IMR-90 (cell line): Measurements from ENCODE around the gene PLA2G4D. TPM values are rescaled to one million over a fixed set of nuclear protein-coding genes. Genes with fewer than 3 reads are reported as not detected.

Experiments
- ATAC-seq: fragments of 200-7000 bp; cut with Tn5 transposase; 2 replicates; pipeline ENCODE4 v1.9.1; 2020; ENCODE audit warnings: low read depth, mild to moderate bottlenecking, moderate library complexity
- BruUV-seq: library from RNA; stranded (reverse); fragments of 400-500 nt; replicated peaks from 2 replicates; lab custom pipeline; 2021; lab: Mats Ljungman, UMichigan
- CTCF ChIA-PET: fragments of 300-600 bp; formaldehyde crosslinking; extraction: SDS; loops from one replicate; lab custom pipeline; 2021; ENCODE audit warnings: antibody characterized with exemption; lab: Yijun Ruan, JAX
- POLR2A ChIA-PET: fragments of 300-600 bp; sonication (Branson Sonifier 250); formaldehyde crosslinking; loops from one replicate; lab custom pipeline; 2022; ENCODE audit warnings: antibody characterized with exemption; ENCODE audit not compliant: unreplicated experiment; lab: Charles Lee
- DNase-seq: peaks from one replicate; pipeline ENCODE4 v3.0.0; 2013
- H2AFZ ChIP-seq: replicated peaks from 2 replicates; pipeline ENCODE3; 2013; ENCODE audit warnings: low read length, mild to moderate bottlenecking; ENCODE audit not compliant: poor library complexity
- H2AK5ac ChIP-seq: 2 replicates; pipeline ENCODE4 v1.6.1; 2013; ENCODE audit warnings: low read depth, low read length, inconsistent platforms
- H2AK9ac ChIP-seq: replicated peaks from 2 replicates; pipeline ENCODE3; 2013; ENCODE audit warnings: mild to moderate bottlenecking, low read depth, low read length, moderate library complexity; ENCODE audit not compliant: poor library complexity
- H2BK120ac ChIP-seq: 2 replicates; pipeline ENCODE4 v1.6.1; 2013; ENCODE audit warnings: low read depth, low read length, inconsistent platforms
- H2BK15ac ChIP-seq: 3 replicates; pipeline ENCODE4 v1.6.1; 2013; ENCODE audit warnings: low read depth, low read length, inconsistent platforms
- H2BK20ac ChIP-seq: 2 replicates; pipeline ENCODE4 v1.6.1; 2013; ENCODE audit warnings: low read depth, mild to moderate bottlenecking, inconsistent platforms, low read length, moderate library complexity
- H2BK5ac ChIP-seq: 2 replicates; pipeline ENCODE4 v1.6.1; 2013; ENCODE audit warnings: mild to moderate bottlenecking, low read depth, low read length, inconsistent platforms; ENCODE audit not compliant: poor library complexity, severe bottlenecking
- H3K14ac ChIP-seq: replicated peaks from 2 replicates; pipeline ENCODE4 v1.6.1; 2013; ENCODE audit warnings: low read depth, low read length, inconsistent platforms
- H3K18ac ChIP-seq: 2 replicates; pipeline ENCODE4 v1.6.1; 2013; ENCODE audit warnings: low read depth, low read length, control low read depth
- H3K23ac ChIP-seq: 2 replicates; pipeline ENCODE4 v1.6.1; 2013; ENCODE audit warnings: low read depth, low read length, inconsistent platforms
- H3K27ac ChIP-seq: 2 replicates; pipeline ENCODE4 v1.5.1; 2013; ENCODE audit warnings: mild to moderate bottlenecking, control low read depth, low read length; ENCODE audit not compliant: insufficient read depth
- H3K27me3 ChIP-seq: 2 replicates; pipeline ENCODE4 v1.6.1; 2013; ENCODE audit warnings: low read length; ENCODE audit not compliant: control insufficient read depth, insufficient read depth
- H3K36me3 ChIP-seq: 2 replicates; pipeline ENCODE4 v1.6.1; 2013; ENCODE audit warnings: low read length, mixed read lengths; ENCODE audit not compliant: control insufficient read depth, insufficient read depth
- H3K4ac ChIP-seq: 2 replicates; pipeline ENCODE4 v1.6.1; 2013; ENCODE audit warnings: low read depth, low read length, inconsistent platforms
- H3K4me1 ChIP-seq: 2 replicates; pipeline ENCODE4 v1.6.1; 2013; ENCODE audit warnings: low read length, mixed read lengths; ENCODE audit not compliant: control insufficient read depth, insufficient read depth
- H3K4me2 ChIP-seq: 2 replicates; pipeline ENCODE4 v1.6.1; 2013; ENCODE audit warnings: low read depth, mild to moderate bottlenecking, control low read depth, low read length, moderate library complexity
- H3K4me3 ChIP-seq: 2 replicates; pipeline ENCODE4 v1.5.1; 2013; ENCODE audit warnings: low read depth, mild to moderate bottlenecking, control low read depth, low read length, moderate library complexity; ENCODE audit not compliant: insufficient read depth
- H3K56ac ChIP-seq: 2 replicates; pipeline ENCODE4 v1.6.1; 2013; ENCODE audit warnings: low read length, inconsistent platforms; ENCODE audit not compliant: insufficient read depth; ENCODE audit errors: extremely low read depth
- H3K79me1 ChIP-seq, 2 experiments: 2 replicates each; pipeline ENCODE4 v1.6.1; 2013; ENCODE audit warnings: low read length in 2 of 2, inconsistent platforms in 1 of 2, low read depth in 1 of 2
- H3K9ac ChIP-seq: 2 replicates; pipeline ENCODE4 v1.6.1; 2013; ENCODE audit warnings: low read depth, low read length, control low read depth
- H3K9me1 ChIP-seq: 2 replicates; pipeline ENCODE4 v1.6.1; 2013; ENCODE audit warnings: low read length, inconsistent platforms; ENCODE audit not compliant: insufficient read depth
- H3K9me3 ChIP-seq: 2 replicates; pipeline ENCODE4 v1.6.1; 2013; ENCODE audit warnings: low read length; ENCODE audit not compliant: control insufficient read depth, insufficient read depth
- H4K20me1 ChIP-seq: 2 replicates; pipeline ENCODE4 v1.6.1; 2013; ENCODE audit warnings: low read length, inconsistent platforms; ENCODE audit not compliant: insufficient read depth
- H4K5ac ChIP-seq: 2 replicates; pipeline ENCODE4 v1.6.1; 2013; ENCODE audit warnings: mild to moderate bottlenecking, low read depth, low read length, control low read depth
- H4K8ac ChIP-seq, 2 experiments: 2 replicates each; pipeline ENCODE4 v1.6.1; 2013; ENCODE audit warnings: low read depth in 2 of 2, low read length in 2 of 2, control low read depth in 1 of 2, inconsistent platforms in 1 of 2
- H4K91ac ChIP-seq: 2 replicates; pipeline ENCODE4 v1.6.1; 2013; ENCODE audit warnings: low read depth, low read length, inconsistent platforms; ENCODE audit not compliant: insufficient read depth
- CEBPB ChIP-seq: IDR thresholded peaks from 2 replicates; pipeline ENCODE4 v1.6.1; 2012; ENCODE audit warnings: low read depth, low read length, improper control_type of control experiment
- CHD1 ChIP-seq: IDR thresholded peaks from 2 replicates; pipeline ENCODE4 v1.6.1; 2012; ENCODE audit warnings: low read depth, low read length, improper control_type of control experiment
- MAFK ChIP-seq: IDR thresholded peaks from 2 replicates; pipeline ENCODE4 v1.6.1; 2012; ENCODE audit warnings: low read depth, low read length, improper control_type of control experiment
- MAZ ChIP-seq: IDR thresholded peaks from 2 replicates; pipeline ENCODE4 v1.6.1; 2012; ENCODE audit warnings: low read depth, mild to moderate bottlenecking, low read length, improper control_type of control experiment, moderate library complexity, borderline replicate concordance
- MXI1 ChIP-seq: IDR thresholded peaks from 2 replicates; pipeline ENCODE4 v1.6.1; 2012; ENCODE audit warnings: low read depth, mild to moderate bottlenecking, low read length, moderate library complexity, borderline replicate concordance
- NFE2L2 ChIP-seq: fragments of 150-350 bp; IDR thresholded peaks from 2 replicates; pipeline ENCODE4 v1.6.1; 2016; ENCODE audit warnings: low read depth, mild to moderate bottlenecking, low read length
- RAD21 ChIP-seq: IDR thresholded peaks from 2 replicates; pipeline ENCODE4 v1.6.1; 2012; ENCODE audit warnings: low read length, improper control_type of control experiment
- RCOR1 ChIP-seq: IDR thresholded peaks from 2 replicates; pipeline ENCODE4 v1.6.1; 2012; ENCODE audit warnings: mild to moderate bottlenecking, low read length, improper control_type of control experiment; ENCODE audit not compliant: insufficient replicate concordance
- SMC3 ChIP-seq: fragments of 150-350 bp; IDR thresholded peaks from 2 replicates; pipeline ENCODE4 v1.6.1; 2016; ENCODE audit warnings: low read depth, mild to moderate bottlenecking, antibody characterized with exemption, low read length, moderate library complexity
- WGBS, 2 experiments: methylation state at CpG; one replicate each; pipeline versions ENCODE4 v1.1.5 to v1.1.7; 2013; ENCODE audit warnings: missing lambda C conversion rate in 2 of 2; ENCODE audit not compliant: insufficient read length in 1 of 2; ENCODE audit errors: extremely low coverage in 2 of 2; 5-methylcytosine and 5-hydroxymethylcytosine counted together
- dilution Hi-C: fragments of 300-500 bp; cut with HindIII; formaldehyde crosslinking; loops from one replicate; pipeline ENCODE4 v1.14.3; 2018; ENCODE audit warnings: low sequenced_read_pairs; ENCODE audit not compliant: unreplicated experiment
- in situ Hi-C: fragments of 300-500 bp; cut with MboI; formaldehyde crosslinking; loops from 3 replicates; pipeline ENCODE4 v1.14.3; 2019; ENCODE audit warnings: low sequenced_read_pairs, inconsistent platforms, mixed read lengths
- intact Hi-C: fragments of 100-400 bp; cut with micrococcal nuclease; formaldehyde crosslinking; loops from 2 replicates; pipeline ENCODE4 v1.10.0; 2022
- polyA plus RNA-seq, 3 experiments: library from polyadenylated mRNA; depleted of rRNA; stranded (reverse); fragments of >200 nt; gene quantifications; 2 replicates each; pipeline ENCODE4 v1.2.3, GENCODE V29; 2012; ENCODE audit warnings: low replicate concordance in 1 of 3
- total RNA-seq: library from RNA; depleted of rRNA; stranded (reverse); fragments of >200 nt; gene quantifications from 2 replicates; pipeline ENCODE4 v1.2.3, GENCODE V29; 2012
- TF ChIP-seq, protein P1 (sequence below): fragments of 150-350 bp; IDR thresholded peaks from 2 replicates; pipeline ENCODE4 v1.6.1; 2016; ENCODE audit warnings: low read depth, mild to moderate bottlenecking, low read length, moderate library complexity, borderline replicate concordance
- TF ChIP-seq, protein P2 (sequence below): fragments of 150-350 bp; IDR thresholded peaks from 2 replicates; pipeline ENCODE4 v1.6.1; 2017; ENCODE audit warnings: mild to moderate bottlenecking, antibody characterized with exemption, low read length, low read depth
- TF ChIP-seq, protein P3 (sequence below): conservative IDR thresholded peaks from 2 replicates; pipeline ENCODE4 v1.5.1; 2012; ENCODE audit warnings: mild to moderate bottlenecking, low read depth, low read length, improper control_type of control experiment

Gene PLA2G4D
- total and polyA plus RNA-seq, 2 of the 4 experiments (the other 2 are of a cell fraction), result not detected

DNA sequence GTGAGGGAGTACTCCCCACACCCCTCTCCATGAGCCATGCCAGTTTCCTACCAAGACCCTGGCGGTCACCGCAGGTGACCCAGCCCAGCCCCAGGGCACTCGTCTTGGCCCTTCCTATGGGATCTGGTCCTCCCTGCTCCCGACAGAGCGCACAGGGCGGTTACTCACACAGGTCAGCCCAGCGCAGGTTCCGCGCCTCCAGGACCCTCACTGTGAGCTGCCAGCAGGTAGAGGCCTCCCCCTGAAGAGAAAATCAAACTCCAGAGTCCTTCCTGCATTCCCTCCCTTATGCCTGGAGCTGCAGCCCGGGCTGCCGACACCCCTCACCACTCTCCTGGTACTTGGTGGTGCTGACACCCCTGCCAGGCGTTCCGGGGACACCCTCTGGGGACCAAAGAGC is 6.9 kb downstream of the PLA2G4D start:
- Histone ChIP-seq H2AK5ac (no peak overlapping the region), H3K4ac (no peak overlapping the region), H3K56ac (no peak overlapping the region), H4K5ac (no peak overlapping the region), H3K14ac (no peak overlapping the region), H2BK20ac (no peak overlapping the region), H3K36me3 (no peaks in the 10 kb centered on the region), H2AFZ (no peak overlapping the region), H2BK5ac (no peak overlapping the region), H3K23ac (no peak overlapping the region), H3K79me1 (no peaks in the 10 kb centered on the region), H3K27me3 (peaks cover 76% of the 10 kb centered on the region), H3K9me1 (no peaks in the 10 kb centered on the region), H3K18ac (no peak overlapping the region), H3K9me3 (no peaks in the 10 kb centered on the region), H3K9ac (no peak overlapping the region), H3K4me2 (no peak overlapping the region), H2AK9ac (no peak overlapping the region), H4K20me1 (no peaks in the 10 kb centered on the region), H2BK15ac (no peak overlapping the region), H4K91ac (no peak overlapping the region), H4K8ac (no peak overlapping the region), H3K4me3 (no peak overlapping the region), H3K4me1 (no peaks in the 10 kb centered on the region), H3K27ac (no peak overlapping the region), H2BK120ac (no peak overlapping the region)
- dilution Hi-C loops, result no loop called here
- 79% methylated on average over 8 of the region's 13 CpGs; no CpG with 5 or more reads in 1 of the 2 experiments for WGBS, 2 experiments
- BruUV-seq, result no TSS peak
- TF ChIP-seq RCOR1 (no peak), RAD21 (no peak), NFE2L2 (no peak), MAFK (no peak), SMC3 (no peak), MAZ (no peak), CHD1 (no peak), MXI1 (no peak), CEBPB (no peak)
- TF ChIP-seq, protein P1, sequence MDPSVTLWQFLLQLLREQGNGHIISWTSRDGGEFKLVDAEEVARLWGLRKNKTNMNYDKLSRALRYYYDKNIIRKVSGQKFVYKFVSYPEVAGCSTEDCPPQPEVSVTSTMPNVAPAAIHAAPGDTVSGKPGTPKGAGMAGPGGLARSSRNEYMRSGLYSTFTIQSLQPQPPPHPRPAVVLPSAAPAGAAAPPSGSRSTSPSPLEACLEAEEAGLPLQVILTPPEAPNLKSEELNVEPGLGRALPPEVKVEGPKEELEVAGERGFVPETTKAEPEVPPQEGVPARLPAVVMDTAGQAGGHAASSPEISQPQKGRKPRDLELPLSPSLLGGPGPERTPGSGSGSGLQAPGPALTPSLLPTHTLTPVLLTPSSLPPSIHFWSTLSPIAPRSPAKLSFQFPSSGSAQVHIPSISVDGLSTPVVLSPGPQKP, result no peak
- TF ChIP-seq, protein P2, sequence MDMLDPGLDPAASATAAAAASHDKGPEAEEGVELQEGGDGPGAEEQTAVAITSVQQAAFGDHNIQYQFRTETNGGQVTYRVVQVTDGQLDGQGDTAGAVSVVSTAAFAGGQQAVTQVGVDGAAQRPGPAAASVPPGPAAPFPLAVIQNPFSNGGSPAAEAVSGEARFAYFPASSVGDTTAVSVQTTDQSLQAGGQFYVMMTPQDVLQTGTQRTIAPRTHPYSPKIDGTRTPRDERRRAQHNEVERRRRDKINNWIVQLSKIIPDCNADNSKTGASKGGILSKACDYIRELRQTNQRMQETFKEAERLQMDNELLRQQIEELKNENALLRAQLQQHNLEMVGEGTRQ, result no peak
- TF ChIP-seq, protein P3, sequence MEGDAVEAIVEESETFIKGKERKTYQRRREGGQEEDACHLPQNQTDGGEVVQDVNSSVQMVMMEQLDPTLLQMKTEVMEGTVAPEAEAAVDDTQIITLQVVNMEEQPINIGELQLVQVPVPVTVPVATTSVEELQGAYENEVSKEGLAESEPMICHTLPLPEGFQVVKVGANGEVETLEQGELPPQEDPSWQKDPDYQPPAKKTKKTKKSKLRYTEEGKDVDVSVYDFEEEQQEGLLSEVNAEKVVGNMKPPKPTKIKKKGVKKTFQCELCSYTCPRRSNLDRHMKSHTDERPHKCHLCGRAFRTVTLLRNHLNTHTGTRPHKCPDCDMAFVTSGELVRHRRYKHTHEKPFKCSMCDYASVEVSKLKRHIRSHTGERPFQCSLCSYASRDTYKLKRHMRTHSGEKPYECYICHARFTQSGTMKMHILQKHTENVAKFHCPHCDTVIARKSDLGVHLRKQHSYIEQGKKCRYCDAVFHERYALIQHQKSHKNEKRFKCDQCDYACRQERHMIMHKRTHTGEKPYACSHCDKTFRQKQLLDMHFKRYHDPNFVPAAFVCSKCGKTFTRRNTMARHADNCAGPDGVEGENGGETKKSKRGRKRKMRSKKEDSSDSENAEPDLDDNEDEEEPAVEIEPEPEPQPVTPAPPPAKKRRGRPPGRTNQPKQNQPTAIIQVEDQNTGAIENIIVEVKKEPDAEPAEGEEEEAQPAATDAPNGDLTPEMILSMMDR, result no peak
- CTCF ChIA-PET, result no interaction called here
- in situ Hi-C loops, result no loop called here
- intact Hi-C loops, result loop anchor here (5.0 kb wide), 1 partner anchor 50 kb away; no protein-coding TSS in a partner anchor
- DNase-seq (no peak), ATAC-seq (no peak)
- POLR2A ChIA-PET, result interaction anchor here (0.6 kb wide), 1 partner anchor 1460 kb away, joined by 3 read pairs; no protein-coding TSS in a partner anchor
